Measurements from ENCODE around the gene CD79A. TPM values are rescaled to one million over a fixed set of nuclear protein-coding genes. Genes with fewer than 3 reads are reported as not detected.

Gene CD79A
- polyA plus RNA-seq, 1 donor from 2014 or later: 3,141 TPM

- H3K4me3 Mint-ChIP-seq: peak overlapping the region; percentile 66 to 97 (median 92)
- H3K27ac Mint-ChIP-seq: peak overlapping the region in 2 of 3 donors; percentile 36 to 81
- H3K4me1 Mint-ChIP-seq: peaks cover 18 to 34% (median 26%) of the 10 kb centered on the region in 3 donors
- H3K36me3 Mint-ChIP-seq: no peaks in the 10 kb centered on the region
- H3K9me3 Mint-ChIP-seq: no peaks in the 10 kb centered on the region
- peaks cover 11% of the 10 kb centered on the region for H3K27me3 Mint-ChIP-seq
These were observed 51.9 kb downstream of the CD79A start for GRCh38 chr19:41928754-41929535.

GRCh38 chr19:41929536-41930071, 52.5 kb downstream of the CD79A start:
- H3K4me1 Mint-ChIP-seq: peaks cover 18 to 36% (median 31%) of the 10 kb centered on the region in 3 donors
- peak overlapping the region in 3 of 4 donors; percentile 48 to 97 (median 66) for H3K4me3 Mint-ChIP-seq
- H3K36me3 Mint-ChIP-seq: no peaks in the 10 kb centered on the region
- peak overlapping the region in 2 of 3 donors; percentile 23 to 86 for H3K27ac Mint-ChIP-seq
- H3K27me3 Mint-ChIP-seq: peaks cover 11% of the 10 kb centered on the region
- no peaks in the 10 kb centered on the region for H3K9me3 Mint-ChIP-seq

GRCh38 chr19:41930322-41930722, 53.2 kb downstream of the CD79A start:
- Mint-ChIP-seq H3K27ac (peak overlapping the region in 1 of 3 donors; percentile 23), H3K27me3 (peaks cover 16% of the 10 kb centered on the region), H3K4me1 (peaks cover 24 to 42% (median 38%) of the 10 kb centered on the region in 3 donors), H3K4me3 (peak overlapping the region in 2 of 4 donors; percentile 64 to 97), H3K36me3 (no peaks in the 10 kb centered on the region), H3K9me3 (no peaks in the 10 kb centered on the region)

Other genes starting within 250 kb of the CD79A start
- not detected for gene CEACAM7, start 189.0 kb upstream of the CD79A start, polyA plus RNA-seq
- not detected for gene CEACAM5, start 168.7 kb upstream of the CD79A start, polyA plus RNA-seq
- not detected for gene CEACAM6, start 121.7 kb upstream of the CD79A start, polyA plus RNA-seq
- not detected for gene CEACAM3, start 80.7 kb upstream of the CD79A start, polyA plus RNA-seq
- not detected for gene LYPD4, start 32.6 kb upstream of the CD79A start, polyA plus RNA-seq
- not detected for gene DMRTC2, start 32.2 kb upstream of the CD79A start, polyA plus RNA-seq
- 7,882 TPM for gene RPS19, start 17.0 kb upstream of the CD79A start, polyA plus RNA-seq
- gene ARHGEF1, start 5.9 kb downstream of the CD79A start, polyA plus RNA-seq: 203 TPM
- gene ERFL, start 51.2 kb downstream of the CD79A start, polyA plus RNA-seq: not detected
- 178 TPM for gene RABAC1, start 82.0 kb downstream of the CD79A start, polyA plus RNA-seq
- gene ATP1A3, start 117.0 kb downstream of the CD79A start, polyA plus RNA-seq: 1.2 TPM
- gene GRIK5, start 192.9 kb downstream of the CD79A start, polyA plus RNA-seq: not detected
- gene ZNF574, start 198.9 kb downstream of the CD79A start, polyA plus RNA-seq: 24.8 TPM